Neural progenitor cell (in vitro differentiated cells): Measurements from ENCODE around the gene DYNLT5. TPM values are rescaled to one million over a fixed set of nuclear protein-coding genes. Genes with fewer than 3 reads are reported as not detected.

Experiments
- DNase-seq: peaks from one replicate; pipeline ENCODE4 v3.0.0-alpha.2; 2016; ENCODE audit warnings: low spot score
- H2AFZ ChIP-seq: fragments of 200-600 bp; sonication (generic); replicated peaks from 2 replicates; pipeline ENCODE4 v1.6.1; 2016; ENCODE audit warnings: antibody characterized with exemption
- H3F3A ChIP-seq: fragments of 200-600 bp; sonication (generic); 2 replicates; pipeline ENCODE4 v1.6.1; 2016; ENCODE audit warnings: antibody characterized with exemption, low read depth
- H3K27ac ChIP-seq: fragments of 200-600 bp; sonication (generic); 2 replicates; pipeline ENCODE4 v1.5.1; 2016; ENCODE audit warnings: mild to moderate bottlenecking
- H3K27me3 ChIP-seq: fragments of 200-600 bp; sonication (generic); 2 replicates; pipeline ENCODE4 v1.6.1; 2016; ENCODE audit warnings: mild to moderate bottlenecking, moderate library complexity
- H3K36me3 ChIP-seq: fragments of 200-600 bp; sonication (generic); 2 replicates; pipeline ENCODE4 v1.5.1; 2016
- H3K4me1 ChIP-seq: fragments of 200-600 bp; sonication (generic); 2 replicates; pipeline ENCODE4 v1.6.1; 2016; ENCODE audit warnings: mixed run types
- H3K4me2 ChIP-seq: fragments of 200-600 bp; sonication (generic); 2 replicates; pipeline ENCODE4 v1.6.1; 2016
- H3K4me3 ChIP-seq: fragments of 200-600 bp; sonication (generic); 2 replicates; pipeline ENCODE4 v1.5.1; 2016
- H3K79me2 ChIP-seq: fragments of 200-600 bp; sonication (generic); 2 replicates; pipeline ENCODE4 v1.6.1; 2016; ENCODE audit warnings: low read depth
- H3K9ac ChIP-seq: fragments of 200-600 bp; sonication (generic); 2 replicates; pipeline ENCODE4 v1.6.1; 2016
- H3K9me3 ChIP-seq: fragments of 200-600 bp; sonication (generic); 2 replicates; pipeline ENCODE4 v1.5.1; 2016; ENCODE audit warnings: low read depth
- H4K20me1 ChIP-seq: fragments of 200-600 bp; sonication (generic); 2 replicates; pipeline ENCODE4 v1.6.1; 2016; ENCODE audit warnings: low read depth
- H3K27ac Mint-ChIP-seq: 3 replicates; pipeline ENCODE4 v1.8.0; 2021; ENCODE audit warnings: mixed read lengths
- H3K27me3 Mint-ChIP-seq: 2 replicates; pipeline ENCODE4 v1.8.0; 2022; ENCODE audit warnings: low read depth, mild to moderate bottlenecking, inconsistent platforms, moderate library complexity, mixed read lengths; ENCODE audit not compliant: insufficient read depth
- H3K36me3 Mint-ChIP-seq: 3 replicates; pipeline ENCODE4 v1.8.0; 2021; ENCODE audit warnings: mixed read lengths
- H3K4me1 Mint-ChIP-seq: 3 replicates; pipeline ENCODE4 v1.8.0; 2021; ENCODE audit warnings: mixed read lengths
- H3K4me3 Mint-ChIP-seq: 3 replicates; pipeline ENCODE4 v1.8.0; 2021; ENCODE audit warnings: mild to moderate bottlenecking, moderate library complexity, mixed read lengths
- H3K9me3 Mint-ChIP-seq: 3 replicates; pipeline ENCODE4 v1.8.0; 2020; ENCODE audit warnings: mixed read lengths
- CTCF ChIP-seq: fragments of 200-600 bp; sonication (generic); IDR thresholded peaks from 2 replicates; pipeline ENCODE4 v1.5.1; 2017; ENCODE audit warnings: antibody characterized with exemption, mild to moderate bottlenecking
- EZH2 ChIP-seq: fragments of 200-600 bp; sonication (generic); IDR thresholded peaks from 2 replicates; pipeline ENCODE4 v1.6.1; 2017; ENCODE audit warnings: antibody characterized with exemption, mild to moderate bottlenecking, moderate library complexity
- EZH2phosphoT487 ChIP-seq: fragments of 200-600 bp; sonication (generic); IDR thresholded peaks from 2 replicates; pipeline ENCODE4 v1.6.1; 2017; ENCODE audit warnings: antibody characterized with exemption
- total RNA-seq: library from RNA; depleted of rRNA; stranded (reverse); fragments of >200 nt; gene quantifications from 2 replicates; pipeline ENCODE4 v1.2.3, GENCODE V29; 2015; ENCODE audit warnings: low replicate concordance

The DYNLT5 gene
- total RNA-seq, 1 donor from 2014 or later: 0.22 TPM

GRCh38 chr1:66739401-66740157, 12.7 kb upstream of the DYNLT5 start:
- H3K4me3 Mint-ChIP-seq: no peak overlapping the region
- Histone ChIP-seq H3K27ac (no peak overlapping the region), H3K4me2 (no peak overlapping the region), H3K27me3 (no peaks in the 10 kb centered on the region), H4K20me1 (no peaks in the 10 kb centered on the region), H3K79me2 (no peaks in the 10 kb centered on the region), H3K4me1 (no peaks in the 10 kb centered on the region), H2AFZ (peak overlapping the region; percentile 57), H3K9ac (no peak overlapping the region), H3K36me3 (no peaks in the 10 kb centered on the region), H3K4me3 (no peak overlapping the region), H3K9me3 (no peaks in the 10 kb centered on the region), H3F3A (no peaks in the 10 kb centered on the region)
- peaks cover 4% of the 10 kb centered on the region for H3K9me3 Mint-ChIP-seq
- peaks cover 3% of the 10 kb centered on the region for H3K27me3 Mint-ChIP-seq
- H3K36me3 Mint-ChIP-seq: no peaks in the 10 kb centered on the region
- TF ChIP-seq EZH2phosphoT487 (no peak), EZH2 (no peak)
- H3K4me1 Mint-ChIP-seq: peaks cover 5% of the 10 kb centered on the region
- DNase-seq: peak; percentile 8
- no peak overlapping the region for H3K27ac Mint-ChIP-seq

GRCh38 chr1:66745451-66745850, 6.8 kb upstream of the DYNLT5 start:
- Histone ChIP-seq H3K36me3 (no peaks in the 10 kb centered on the region), H2AFZ (no peak overlapping the region), H3K9ac (no peak overlapping the region), H4K20me1 (no peaks in the 10 kb centered on the region), H3K4me3 (no peak overlapping the region), H3K27ac (no peak overlapping the region), H3K79me2 (no peaks in the 10 kb centered on the region), H3K27me3 (peaks cover 6% of the 10 kb centered on the region), H3K4me2 (no peak overlapping the region), H3K4me1 (no peaks in the 10 kb centered on the region), H3K9me3 (no peaks in the 10 kb centered on the region), H3F3A (no peaks in the 10 kb centered on the region)
- no peak for TF ChIP-seq EZH2
- TF ChIP-seq CTCF: no peak
- no peak for TF ChIP-seq EZH2phosphoT487
- Mint-ChIP-seq H3K27me3 (peaks cover 3% of the 10 kb centered on the region), H3K4me3 (no peak overlapping the region), H3K9me3 (peaks cover 4% of the 10 kb centered on the region), H3K27ac (no peak overlapping the region), H3K4me1 (no peaks in the 10 kb centered on the region), H3K36me3 (no peaks in the 10 kb centered on the region)
- no peak for DNase-seq

GRCh38 chr1:66747501-66747900, 4.8 kb upstream of the DYNLT5 start:
- Histone ChIP-seq H2AFZ (no peak overlapping the region), H3K27me3 (peaks cover 27% of the 10 kb centered on the region), H3K79me2 (no peaks in the 10 kb centered on the region), H3K4me2 (no peak overlapping the region), H3K9ac (no peak overlapping the region), H3F3A (peaks cover 5% of the 10 kb centered on the region), H3K4me3 (no peak overlapping the region), H3K27ac (no peak overlapping the region), H3K36me3 (no peaks in the 10 kb centered on the region), H3K4me1 (no peaks in the 10 kb centered on the region), H4K20me1 (no peaks in the 10 kb centered on the region), H3K9me3 (no peaks in the 10 kb centered on the region)
- Mint-ChIP-seq H3K36me3 (no peaks in the 10 kb centered on the region), H3K4me3 (no peak overlapping the region), H3K27ac (no peak overlapping the region), H3K27me3 (no peaks in the 10 kb centered on the region), H3K4me1 (peaks cover 4% of the 10 kb centered on the region), H3K9me3 (peaks cover 4% of the 10 kb centered on the region)
- TF ChIP-seq EZH2 (no peak), EZH2phosphoT487 (no peak), CTCF (no peak)
- DNase-seq: no peak

- H3K4me1 Mint-ChIP-seq: peaks cover 11% of the 10 kb centered on the region
- no peaks in the 10 kb centered on the region for H3K36me3 ChIP-seq
- H3K27ac ChIP-seq: no peak overlapping the region
- H3K27ac Mint-ChIP-seq: no peak overlapping the region
- no peaks in the 10 kb centered on the region for H4K20me1 ChIP-seq
- no peaks in the 10 kb centered on the region for H3K27me3 Mint-ChIP-seq
- DNase-seq: no peak
- H3K4me1 ChIP-seq: no peaks in the 10 kb centered on the region
- H3K4me3 Mint-ChIP-seq: no peak overlapping the region
- no peaks in the 10 kb centered on the region for H3K9me3 ChIP-seq
- peaks cover 41% of the 10 kb centered on the region for H3K27me3 ChIP-seq
- no peak overlapping the region for H3K4me3 ChIP-seq
- H2AFZ ChIP-seq: no peak overlapping the region
- peaks cover 5% of the 10 kb centered on the region for H3F3A ChIP-seq
- no peaks in the 10 kb centered on the region for H3K9me3 Mint-ChIP-seq
- TF ChIP-seq EZH2 (no peak), CTCF (no peak), EZH2phosphoT487 (no peak)
- H3K79me2 ChIP-seq: no peaks in the 10 kb centered on the region
- no peaks in the 10 kb centered on the region for H3K36me3 Mint-ChIP-seq
- H3K9ac ChIP-seq: no peak overlapping the region
- no peak overlapping the region for H3K4me2 ChIP-seq
These were observed 1.7 kb upstream of the DYNLT5 start for GRCh38 chr1:66750577-66750976.
